IPS-15b (cell line): ENCODE results near the gene ALG8.
"Not testable (repeated sequence)": the region's sequence is repeated elsewhere in the genome, so short reads cannot be mapped to it uniquely, and the experiment has no call there.

Source experiments
- H3K27me3 ChIP-seq: one replicate; pipeline ENCODE4 v1.6.1; 2013; ENCODE audit warnings: low read length; ENCODE audit not compliant: control insufficient read depth, insufficient read depth
- H3K36me3 ChIP-seq: one replicate; pipeline ENCODE4 v1.6.1; 2013; ENCODE audit warnings: low read length; ENCODE audit not compliant: control insufficient read depth, insufficient read depth
- H3K4me1 ChIP-seq: one replicate; pipeline ENCODE4 v1.6.1; 2013; ENCODE audit warnings: mild to moderate bottlenecking, low read length; ENCODE audit not compliant: control insufficient read depth, insufficient read depth
- H3K4me3 ChIP-seq: one replicate; pipeline ENCODE4 v1.5.1; 2013; ENCODE audit warnings: low read depth, low read length
- H3K9ac ChIP-seq: one replicate; pipeline ENCODE4 v1.6.1; 2013; ENCODE audit warnings: low read depth, mild to moderate bottlenecking, low read length
- H3K9me3 ChIP-seq: one replicate; pipeline ENCODE4 v1.6.1; 2013; ENCODE audit warnings: mild to moderate bottlenecking, low read length; ENCODE audit not compliant: control insufficient read depth, insufficient read depth

ALG8 gene

GRCh38 chr11:78061088-78061920 lies 78.1 kb downstream of the ALG8 start:
- Histone ChIP-seq H3K9me3 (no peaks in the 10 kb centered on the region), H3K4me3 (no peak overlapping the region), H3K27me3 (no peaks in the 10 kb centered on the region), H3K36me3 (no peaks in the 10 kb centered on the region), H3K4me1 (no peaks in the 10 kb centered on the region), H3K9ac (no peak overlapping the region)

- Histone ChIP-seq H3K4me3 (no peak overlapping the region), H3K36me3 (no peaks in the 10 kb centered on the region), H3K9me3 (no peaks in the 10 kb centered on the region)
Observed at GRCh38 chr11:78060533-78060932, 78.9 kb downstream of the ALG8 start.

GRCh38 chr11:78059749-78060328 lies 79.6 kb downstream of the ALG8 start:
- not testable (repeated sequence) for H3K9me3 ChIP-seq, H3K9ac ChIP-seq, H3K4me3 ChIP-seq, H3K36me3 ChIP-seq, H3K27me3 ChIP-seq, H3K4me1 ChIP-seq

More at GRCh38 chr11:78060533-78060932, 78.9 kb downstream of the ALG8 start:
- H3K4me1 ChIP-seq, result no peaks in the 10 kb centered on the region
- no peaks in the 10 kb centered on the region for H3K27me3 ChIP-seq
- H3K9ac ChIP-seq, result no peak overlapping the region

GRCh38 chr11:78057462-78058055 lies 81.9 kb downstream of the ALG8 start:
- H3K4me3 ChIP-seq, result no peak overlapping the region
- H3K36me3 ChIP-seq, result no peaks in the 10 kb centered on the region
- H3K27me3 ChIP-seq, result no peaks in the 10 kb centered on the region
- no peaks in the 10 kb centered on the region for H3K9me3 ChIP-seq
- no peaks in the 10 kb centered on the region for H3K4me1 ChIP-seq
- H3K9ac ChIP-seq, result no peak overlapping the region

GRCh38 chr11:78056093-78056492 lies 83.3 kb downstream of the ALG8 start:
- no peaks in the 10 kb centered on the region for H3K36me3 ChIP-seq
- no peaks in the 10 kb centered on the region for H3K27me3 ChIP-seq
- peaks cover 4% of the 10 kb centered on the region for H3K4me1 ChIP-seq
- no peak overlapping the region for H3K9ac ChIP-seq
- H3K4me3 ChIP-seq, result no peak overlapping the region
- no peaks in the 10 kb centered on the region for H3K9me3 ChIP-seq

GRCh38 chr11:78054971-78055370 lies 84.5 kb downstream of the ALG8 start:
- Histone ChIP-seq H3K4me1 (peaks cover 7% of the 10 kb centered on the region), H3K9me3 (no peaks in the 10 kb centered on the region), H3K9ac (no peak overlapping the region), H3K27me3 (no peaks in the 10 kb centered on the region), H3K4me3 (no peak overlapping the region), H3K36me3 (no peaks in the 10 kb centered on the region)

- Histone ChIP-seq H3K36me3 (no peaks in the 10 kb centered on the region), H3K4me3 (no peak overlapping the region), H3K9ac (no peak overlapping the region), H3K4me1 (peaks cover 7% of the 10 kb centered on the region), H3K27me3 (no peaks in the 10 kb centered on the region), H3K9me3 (no peaks in the 10 kb centered on the region)
Observed at GRCh38 chr11:78050964-78051831, 88.2 kb downstream of the ALG8 start.
